GM21576 (cell line): ENCODE data around the gene METTL6.
A peak's percentile ranks its signal among the peaks of the same experiment; 100 is the strongest.
"Not testable (repeated sequence)": the region's sequence is repeated elsewhere in the genome, so short reads cannot be mapped to it uniquely, and the experiment has no call there.

Experiments used
- ATAC-seq: cut with Tn5 transposase; IDR thresholded peaks from one replicate; pipeline ENCODE4 v1.9.1; 2021; ENCODE audit warnings: mild to moderate bottlenecking, moderate library complexity; ENCODE audit not compliant: unreplicated experiment

METTL6 gene

GRCh38 chr3:15405448-15406050 is 21.8 kb downstream of the METTL6 start:
- no peak for ATAC-seq

GRCh38 chr3:15404767-15405166 is 22.6 kb downstream of the METTL6 start:
- no peak for ATAC-seq

- ATAC-seq, result no peak
Observed at GRCh38 chr3:15403965-15404364, 23.4 kb downstream of the METTL6 start.

- ATAC-seq, result no peak
Observed at GRCh38 chr3:15403495-15403894, 23.8 kb downstream of the METTL6 start.

GRCh38 chr3:15401936-15402335 is 25.4 kb downstream of the METTL6 start:
- ATAC-seq, result no peak

GRCh38 chr3:15399970-15400369 is 27.4 kb downstream of the METTL6 start:
- no peak for ATAC-seq

GRCh38 chr3:15398731-15399133 is 28.6 kb downstream of the METTL6 start:
- not testable (repeated sequence) for ATAC-seq

- ATAC-seq, result not testable (repeated sequence)
Observed at GRCh38 chr3:15393252-15393651, 34.1 kb downstream of the METTL6 start.

- no peak for ATAC-seq
Observed at GRCh38 chr3:15391007-15391406, 36.3 kb downstream of the METTL6 start.

- ATAC-seq, result no peak
Observed at GRCh38 chr3:15390460-15390859, 36.9 kb downstream of the METTL6 start.

GRCh38 chr3:15388335-15388734 is 39.0 kb downstream of the METTL6 start:
- not testable (repeated sequence) for ATAC-seq

GRCh38 chr3:15387735-15388134 is 39.6 kb downstream of the METTL6 start:
- no peak for ATAC-seq

- no peak for ATAC-seq
Observed at GRCh38 chr3:15387171-15387581, 40.2 kb downstream of the METTL6 start.

GRCh38 chr3:15386654-15386955 is 40.7 kb downstream of the METTL6 start:
- not testable (repeated sequence) for ATAC-seq

GRCh38 chr3:15385901-15386653 is 41.3 kb downstream of the METTL6 start:
- no peak for ATAC-seq

GRCh38 chr3:15385238-15385695 is 42.1 kb downstream of the METTL6 start:
- not testable (repeated sequence) for ATAC-seq

- peak; percentile 79 for ATAC-seq
Observed at GRCh38 chr3:15384510-15385237, 42.7 kb downstream of the METTL6 start.

GRCh38 chr3:15382405-15382923 is 44.9 kb downstream of the METTL6 start:
- ATAC-seq, result no peak

GRCh38 chr3:15380980-15381890 is 46.1 kb downstream of the METTL6 start:
- ATAC-seq, result no peak

GRCh38 chr3:15377961-15378791 is 49.2 kb downstream of the METTL6 start:
- peak; percentile 91 for ATAC-seq
